C1 segment of cervical spinal cord (tissue), 14 donors: Measurements from ENCODE around the gene BICD1.

Experiments used
- DNase-seq, 14 donors: peaks; one replicate each; lab custom pipeline; 2025; lab: John Stamatoyannopoulos, UW

The BICD1 gene

DNA sequence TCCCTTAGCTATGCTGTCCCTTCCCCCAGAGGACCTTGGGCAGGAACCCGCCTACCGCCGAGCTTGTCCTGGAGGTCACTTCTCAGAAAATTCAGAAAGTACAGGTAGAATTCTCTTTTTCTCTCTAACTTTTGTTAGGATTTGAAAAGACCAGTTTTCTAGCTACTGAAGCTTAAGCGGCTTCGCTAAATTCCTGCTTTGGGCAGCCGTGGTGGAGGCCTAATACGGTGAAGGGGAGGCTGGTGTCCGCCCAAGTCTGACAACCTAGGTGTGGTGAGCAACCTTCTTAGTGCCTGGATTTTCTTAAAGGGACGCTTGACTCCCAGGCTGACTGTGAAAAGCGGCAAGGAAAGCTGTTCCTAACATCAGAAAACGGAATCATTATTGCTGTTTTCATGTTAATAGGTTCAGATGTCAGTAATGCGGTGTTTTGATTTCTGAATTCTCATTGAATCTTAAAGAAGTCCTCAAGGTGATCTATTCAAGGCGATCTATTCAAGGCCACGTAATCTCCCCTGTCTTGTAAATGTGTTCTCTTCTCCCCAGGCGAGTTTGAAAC, 293.5 kb downstream of the BICD1 start:
- DNase-seq: no peak

DNA sequence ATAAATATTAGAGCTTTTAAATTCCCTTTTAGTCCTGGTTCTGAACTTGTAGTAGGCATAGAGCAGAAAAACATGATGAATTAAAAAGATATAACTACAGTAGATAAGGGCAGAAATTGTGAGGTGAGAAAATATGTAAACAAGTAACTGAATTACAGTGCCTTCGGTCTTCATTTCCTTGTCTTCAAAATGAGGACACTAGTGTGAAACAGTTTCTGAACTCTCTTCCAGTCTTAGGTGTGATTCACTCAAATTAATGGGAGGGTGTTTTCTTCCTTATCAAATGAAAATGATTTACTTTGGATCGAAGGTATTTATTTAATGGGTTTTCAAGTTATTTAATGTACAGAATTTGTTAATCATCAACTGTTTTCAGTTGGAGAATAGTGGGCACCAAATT, 294.2 kb downstream of the BICD1 start:
- DNase-seq: no peak

DNA sequence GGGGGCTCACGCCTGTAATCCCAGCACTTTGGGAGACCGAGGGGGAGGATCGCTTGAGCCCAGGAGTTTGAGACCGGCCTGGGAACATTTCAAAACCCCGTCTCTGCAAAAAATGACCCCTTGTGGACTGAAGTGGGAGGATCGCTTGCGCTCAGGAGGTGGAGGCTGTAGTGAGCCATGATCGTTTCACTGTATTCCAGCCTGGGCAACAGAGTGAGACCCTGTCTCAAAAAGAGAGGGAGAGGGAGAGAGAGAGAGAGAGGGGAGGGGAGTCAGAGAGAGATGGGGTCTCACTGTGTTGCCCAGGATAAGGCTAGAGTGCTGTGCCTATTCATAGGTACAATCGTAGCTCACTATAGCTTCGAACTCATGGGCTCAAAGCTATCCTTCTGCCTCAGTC, 295.5 kb downstream of the BICD1 start:
- no peak for DNase-seq

DNA sequence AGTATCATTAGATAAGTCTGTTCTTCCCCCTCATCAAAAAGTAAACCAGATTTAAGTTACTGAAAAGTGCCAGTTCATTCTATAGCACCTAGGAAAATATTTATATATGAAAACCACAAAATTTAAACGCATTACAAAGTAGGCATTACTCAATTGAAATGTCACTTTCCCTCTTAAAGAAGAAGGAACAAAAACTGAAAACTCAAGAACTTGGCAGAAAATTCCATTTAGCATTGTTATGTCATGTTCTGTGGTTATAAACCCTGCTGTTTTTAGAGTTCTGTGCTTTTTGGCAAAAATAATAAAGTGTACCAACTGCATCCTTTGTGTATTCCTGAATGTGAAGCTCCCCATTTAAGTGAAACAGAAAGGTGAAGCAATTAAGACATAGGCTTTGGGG, 296.3 kb downstream of the BICD1 start:
- DNase-seq: no peak

DNA sequence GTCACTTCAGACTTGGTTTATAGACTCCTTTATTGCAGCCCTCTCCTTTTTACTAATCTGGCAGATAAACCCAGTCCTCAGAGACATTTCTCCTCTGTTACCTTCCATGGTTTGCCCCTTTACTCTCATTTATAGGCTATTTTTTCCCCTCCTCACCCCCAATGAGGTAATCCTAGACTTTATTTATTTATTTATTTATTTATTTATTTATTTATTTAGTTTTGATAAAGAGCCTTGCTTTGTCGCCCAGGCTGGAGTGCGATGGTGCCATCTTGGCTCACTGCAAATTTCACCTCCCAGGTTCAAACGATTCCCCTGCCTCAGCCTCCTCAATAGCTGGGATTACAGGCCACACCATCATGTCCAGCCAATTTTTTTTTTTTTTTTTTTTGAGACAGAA, 301.1 kb downstream of the BICD1 start:
- no peak for DNase-seq

DNA sequence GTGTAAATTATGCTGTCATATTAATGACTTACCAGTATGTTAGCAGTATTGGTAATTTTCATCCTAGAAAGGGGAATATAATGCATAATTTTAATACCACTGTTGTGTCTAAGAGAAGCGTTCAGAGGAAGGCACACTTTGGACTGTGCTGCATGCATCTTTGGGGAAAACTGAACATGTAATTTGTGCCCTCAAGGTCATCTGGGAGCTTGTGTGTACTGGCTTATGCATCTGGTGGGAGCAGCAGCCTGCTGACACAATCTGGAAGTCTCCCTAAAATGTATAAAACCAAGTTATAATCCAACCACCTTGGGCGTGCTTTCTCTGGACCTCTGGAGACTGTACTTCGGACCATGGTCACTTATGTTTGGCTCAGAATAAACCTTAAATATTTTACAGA, 306.8 kb downstream of the BICD1 start:
- DNase-seq: no peak

DNA sequence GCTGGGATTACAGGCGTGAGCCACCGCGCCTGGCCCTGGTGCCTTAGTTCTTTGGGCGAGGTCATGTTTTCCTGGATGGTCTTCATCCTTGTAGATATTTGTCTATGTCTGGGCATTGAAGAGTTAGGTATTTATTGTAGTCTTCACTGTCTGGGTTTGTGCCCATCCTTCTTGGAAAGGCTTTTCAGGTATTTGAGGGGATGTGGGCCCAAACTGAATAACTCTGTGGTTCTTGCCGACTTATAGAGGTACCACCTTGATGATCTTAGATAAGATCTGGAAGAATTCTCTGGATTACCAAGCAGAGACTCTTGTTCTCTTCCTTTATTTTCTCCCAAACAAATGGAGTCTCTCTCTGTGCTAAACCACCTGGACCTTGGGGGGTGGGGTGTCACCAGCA, 311.6 kb downstream of the BICD1 start:
- no peak for DNase-seq

DNA sequence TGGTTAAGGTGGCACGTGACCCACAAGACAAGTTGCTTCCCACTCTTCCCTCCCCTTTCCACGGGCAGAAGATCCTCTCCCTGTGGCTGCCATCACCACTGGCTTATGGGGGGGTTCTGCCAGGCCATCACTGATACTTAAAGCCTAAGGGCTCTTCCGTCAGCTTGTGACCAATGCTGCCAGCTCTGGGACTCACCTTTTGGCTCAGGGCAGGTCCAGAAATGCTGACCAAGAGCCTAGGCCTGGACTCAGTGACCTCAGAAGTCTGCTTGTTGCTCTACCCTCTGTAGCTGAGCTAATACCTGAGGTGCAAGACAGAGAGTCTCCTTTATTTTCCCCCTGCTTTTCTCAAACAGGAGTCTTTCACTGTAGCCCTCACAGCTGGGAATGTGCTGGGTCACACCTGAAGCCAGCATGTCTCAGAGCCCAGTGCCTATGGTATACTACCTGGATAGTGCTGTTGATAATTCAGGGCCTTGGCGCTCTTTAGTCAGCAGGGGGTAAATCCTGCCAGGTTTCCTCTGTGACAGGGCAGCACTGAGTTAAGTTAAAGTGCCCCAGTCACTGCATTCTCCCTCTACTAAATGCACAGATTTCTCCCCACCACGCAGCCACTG, 312.4 kb downstream of the BICD1 start:
- DNase-seq: no peak

DNA sequence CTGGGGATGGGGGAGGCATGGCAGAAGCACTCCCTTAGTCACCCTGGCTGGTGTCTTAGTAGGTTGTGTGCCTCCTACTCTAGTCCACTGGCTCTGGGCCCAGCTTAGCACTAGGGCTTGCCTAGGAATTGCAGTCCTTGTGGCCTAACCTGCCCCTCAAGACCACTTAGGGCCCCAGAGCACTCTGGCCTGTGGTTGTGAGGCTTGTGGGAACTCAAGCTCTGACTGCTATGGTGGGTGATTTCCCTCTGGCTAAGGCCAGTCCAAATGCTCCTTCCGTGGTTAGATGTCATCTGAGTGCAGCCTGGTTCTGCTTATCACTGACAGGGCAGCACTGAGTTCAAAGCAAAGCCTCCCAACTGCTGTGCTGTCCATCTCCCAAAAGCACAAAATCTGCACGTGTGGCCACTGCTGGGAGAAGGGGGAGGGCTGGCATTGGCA, 312.9 kb downstream of the BICD1 start:
- no peak for DNase-seq

DNA sequence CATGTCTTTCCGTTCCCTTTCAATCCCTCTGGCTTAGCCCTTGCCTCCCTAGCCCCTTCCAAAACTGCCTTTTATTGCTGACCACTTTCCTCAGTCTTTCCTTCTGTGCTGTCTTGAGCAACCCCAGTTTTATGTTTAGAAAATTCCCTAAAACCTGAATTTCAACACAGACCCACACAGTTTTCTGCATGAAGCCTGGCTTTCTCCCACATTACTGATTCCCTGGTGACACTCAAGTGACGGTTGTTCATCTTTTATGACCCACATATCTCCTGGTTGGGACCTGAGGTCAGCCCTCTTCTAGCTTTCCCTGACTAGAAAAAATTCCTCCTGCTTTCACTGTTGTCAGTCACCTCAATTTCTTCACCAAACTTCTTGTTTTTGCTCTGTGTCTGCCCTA, 313.7 kb downstream of the BICD1 start:
- no peak for DNase-seq

DNA sequence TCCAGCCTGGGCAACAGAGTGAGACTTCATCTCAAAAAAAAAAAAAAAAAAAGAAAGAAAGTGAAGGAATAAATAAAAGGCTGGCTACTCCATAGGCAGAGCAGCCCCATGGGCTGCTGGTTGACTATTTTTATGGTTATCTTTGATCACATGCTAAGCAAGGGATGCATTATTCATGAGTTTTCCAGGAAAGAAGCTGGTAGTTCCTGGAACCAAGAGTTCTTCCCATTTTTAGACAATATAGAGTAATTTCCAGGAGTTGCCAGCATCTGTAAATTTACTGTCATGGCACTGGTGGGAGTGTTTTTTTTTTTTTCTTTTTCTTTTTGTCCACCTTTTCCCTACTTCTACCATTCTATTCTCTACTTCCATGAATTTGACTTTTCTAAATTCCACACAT, 316.9 kb downstream of the BICD1 start:
- no peak for DNase-seq

DNA sequence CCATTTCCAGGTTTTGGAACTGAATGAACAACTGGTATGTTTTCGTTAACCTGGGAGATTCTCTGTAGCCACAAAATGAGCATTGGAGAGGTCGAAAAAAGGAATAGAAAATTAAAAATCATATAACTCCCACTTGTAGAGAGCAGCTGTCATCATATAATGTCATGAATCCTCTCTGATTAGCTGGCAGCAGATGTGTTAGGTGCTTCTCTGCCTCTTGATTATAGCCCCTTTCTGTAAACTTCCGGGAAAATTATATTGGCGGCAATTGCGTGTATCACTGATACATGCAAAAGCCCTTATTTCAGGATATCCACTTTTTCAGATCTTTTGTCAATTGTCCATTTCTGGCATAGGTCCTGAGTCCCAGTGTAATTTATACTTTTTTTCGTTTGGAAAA, 324.4 kb downstream of the BICD1 start:
- no peak for DNase-seq
